Liver (tissue), 3 donors: ENCODE results near the gene SLC45A2.
"Not testable (repeated sequence)": the region's sequence is repeated elsewhere in the genome, so short reads cannot be mapped to it uniquely, and the experiment has no call there.

Experiments used
- EGR1 ChIP-seq, 2 donors: IDR thresholded peaks; 2 replicates each; pipeline ENCODE4 v1.6.1; 2016 to 2018; ENCODE audit warnings: antibody characterized with exemption in 2 of 2, low read depth in 2 of 2
- GABPA ChIP-seq, 2 donors: IDR thresholded peaks in 1 of 2; conservative IDR thresholded peaks in 1 of 2; 2 replicates each; pipeline ENCODE4 v1.6.1; 2016; ENCODE audit warnings: antibody characterized with exemption in 2 of 2, mild to moderate bottlenecking in 1 of 2, moderate library complexity in 1 of 2
- JUND ChIP-seq, 2 donors: IDR thresholded peaks; 2 replicates each; pipeline ENCODE4 v1.6.1; 2016; ENCODE audit warnings: antibody characterized with exemption in 2 of 2
- RAD21 ChIP-seq, 2 donors: IDR thresholded peaks; 2 replicates each; pipeline ENCODE4 v1.6.1; 2016; ENCODE audit warnings: antibody characterized with exemption in 2 of 2, mild to moderate bottlenecking in 2 of 2
- TF ChIP-seq, protein P1 (sequence below): fragments of 150-350 bp; IDR thresholded peaks from 2 replicates; pipeline ENCODE4 v1.5.1; 2017; ENCODE audit warnings: improper control_type of control experiment, low read depth, low read length; ENCODE audit not compliant: missing input control
- donor health status: healthy.
- donor health status: healthy.

DNA sequence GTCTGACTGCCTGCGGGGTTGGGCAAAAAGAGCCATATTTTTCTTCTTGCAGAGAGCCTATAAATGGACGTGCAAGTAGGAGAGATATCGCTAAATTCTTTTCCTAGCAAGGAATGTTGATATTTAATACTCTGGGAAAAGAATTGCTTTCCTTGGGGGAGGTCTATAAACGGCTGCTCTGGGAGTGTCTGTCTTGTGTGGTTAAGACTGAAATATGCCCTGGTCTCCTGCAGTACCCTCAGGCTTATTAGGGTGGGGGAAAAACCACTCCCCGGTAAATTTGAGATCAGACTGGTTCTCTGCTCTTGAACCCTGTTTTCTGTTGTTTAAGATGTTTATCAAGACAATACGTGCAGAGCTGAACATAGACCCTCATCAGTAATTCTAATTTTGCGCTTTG lies 78.2 kb downstream of the SLC45A2 start:
- TF ChIP-seq, protein P1, sequence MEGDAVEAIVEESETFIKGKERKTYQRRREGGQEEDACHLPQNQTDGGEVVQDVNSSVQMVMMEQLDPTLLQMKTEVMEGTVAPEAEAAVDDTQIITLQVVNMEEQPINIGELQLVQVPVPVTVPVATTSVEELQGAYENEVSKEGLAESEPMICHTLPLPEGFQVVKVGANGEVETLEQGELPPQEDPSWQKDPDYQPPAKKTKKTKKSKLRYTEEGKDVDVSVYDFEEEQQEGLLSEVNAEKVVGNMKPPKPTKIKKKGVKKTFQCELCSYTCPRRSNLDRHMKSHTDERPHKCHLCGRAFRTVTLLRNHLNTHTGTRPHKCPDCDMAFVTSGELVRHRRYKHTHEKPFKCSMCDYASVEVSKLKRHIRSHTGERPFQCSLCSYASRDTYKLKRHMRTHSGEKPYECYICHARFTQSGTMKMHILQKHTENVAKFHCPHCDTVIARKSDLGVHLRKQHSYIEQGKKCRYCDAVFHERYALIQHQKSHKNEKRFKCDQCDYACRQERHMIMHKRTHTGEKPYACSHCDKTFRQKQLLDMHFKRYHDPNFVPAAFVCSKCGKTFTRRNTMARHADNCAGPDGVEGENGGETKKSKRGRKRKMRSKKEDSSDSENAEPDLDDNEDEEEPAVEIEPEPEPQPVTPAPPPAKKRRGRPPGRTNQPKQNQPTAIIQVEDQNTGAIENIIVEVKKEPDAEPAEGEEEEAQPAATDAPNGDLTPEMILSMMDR: not testable (repeated sequence)
- TF ChIP-seq JUND (IDR thresholded peaks at IDR 0.05); EGR1 (IDR thresholded peaks at IDR 0.05; ENCODE audit: low read depth in 2 of 2); RAD21 (IDR thresholded peaks at IDR 0.05); GABPA (IDR thresholded peaks at IDR 0.05 in 1 of 2, conservative IDR thresholded peaks at IDR 0.05 in 1 of 2): not testable (repeated sequence)
